ENCODE results near the gene RASGRF1.
"Not testable (repeated sequence)": the region's sequence is repeated elsewhere in the genome, so short reads cannot be mapped to it uniquely, and the experiment has no call there.

Gene RASGRF1

GRCh38 chr15:79121571-79121970, 31.0 kb upstream of the RASGRF1 start:
- TF ChIP-seq CTCF (IDR thresholded peaks at IDR 0.05; ENCODE audit: unreplicated experiment in 3 of 3), result no peak
- no peaks in the 10 kb centered on the region for H3K36me3 Mint-ChIP-seq (ENCODE audit: low read depth)
- H3K27me3 Mint-ChIP-seq (ENCODE audit: low read depth), result peaks cover 40% of the 10 kb centered on the region
- H3K9me3 Mint-ChIP-seq, result no peaks in the 10 kb centered on the region
- no peak overlapping the region for H3K4me3 Mint-ChIP-seq
- H3K27ac Mint-ChIP-seq, result no peak overlapping the region
- no peaks in the 10 kb centered on the region for H3K4me1 Mint-ChIP-seq

DNA sequence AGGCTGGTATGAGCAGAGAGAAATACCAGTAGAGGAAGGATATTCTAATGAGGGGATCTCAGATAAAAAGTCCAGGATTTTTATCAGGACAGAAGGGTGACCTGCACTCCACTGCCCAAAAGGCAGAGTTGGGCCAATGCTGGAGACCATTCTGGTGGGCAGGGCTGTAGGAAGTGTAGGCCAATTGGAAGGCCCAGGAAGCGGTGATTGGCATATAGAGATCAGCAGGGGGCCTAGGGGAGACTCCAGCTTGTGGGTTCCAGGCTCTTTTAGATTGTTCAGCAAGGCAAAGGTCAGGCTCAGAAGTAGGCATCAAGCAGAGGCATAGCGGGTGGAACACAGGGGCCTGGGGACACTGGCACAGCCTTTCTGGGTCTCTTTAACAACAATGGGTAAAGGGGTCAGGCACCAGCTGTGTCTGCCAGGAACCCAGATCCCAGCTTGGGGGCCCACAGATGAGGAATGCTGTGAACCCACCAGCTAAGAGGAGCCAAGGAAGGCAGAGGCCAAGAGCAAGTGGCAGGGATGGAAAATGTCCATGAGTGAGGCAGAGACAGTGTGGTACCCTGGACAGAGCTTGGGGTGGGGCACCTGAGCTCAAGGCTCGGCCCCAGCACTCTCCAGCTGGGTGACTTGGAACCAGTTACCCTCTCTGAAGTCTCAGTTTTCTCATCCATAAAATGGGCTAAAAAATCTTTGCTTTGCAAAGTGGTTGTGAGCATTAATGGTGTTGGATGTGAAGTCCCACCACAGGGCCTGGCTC, 27.0 kb upstream of the RASGRF1 start:
- H3K27me3 Mint-ChIP-seq (ENCODE audit: low read depth), result peaks cover 34% of the 10 kb centered on the region
- H3K27ac Mint-ChIP-seq, result no peak overlapping the region
- TF ChIP-seq CTCF (IDR thresholded peaks at IDR 0.05; ENCODE audit: unreplicated experiment in 3 of 3), result no peak
- no peaks in the 10 kb centered on the region for H3K36me3 Mint-ChIP-seq (ENCODE audit: low read depth)
- H3K4me1 Mint-ChIP-seq, result no peaks in the 10 kb centered on the region
- no peak overlapping the region for H3K4me3 Mint-ChIP-seq
- H3K9me3 Mint-ChIP-seq, result peaks cover 1% of the 10 kb centered on the region

DNA sequence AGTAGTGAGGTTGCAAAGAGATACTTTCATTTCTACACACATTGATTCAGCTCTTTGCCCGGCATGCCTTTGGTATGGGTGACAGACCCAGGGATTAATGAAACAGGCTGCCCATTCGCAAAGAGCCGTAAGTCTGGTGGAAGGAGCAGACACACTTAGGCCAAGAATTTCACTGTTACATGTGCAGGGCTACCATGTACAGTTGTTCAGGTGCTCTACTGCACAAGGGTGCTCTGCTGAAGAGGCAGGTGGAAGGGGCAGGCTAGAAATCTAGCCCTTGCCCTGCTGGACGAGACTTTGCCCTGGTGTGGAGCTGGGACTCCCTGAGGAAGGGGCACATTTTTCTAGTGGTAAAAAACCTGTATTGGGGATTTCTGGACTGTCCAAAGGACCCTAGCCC, 26.2 kb upstream of the RASGRF1 start:
- Mint-ChIP-seq H3K9me3 (peaks cover 5% of the 10 kb centered on the region), H3K36me3 (ENCODE audit: low read depth) (no peaks in the 10 kb centered on the region), H3K27me3 (ENCODE audit: low read depth) (peaks cover 26% of the 10 kb centered on the region), H3K27ac (no peak overlapping the region), H3K4me3 (no peak overlapping the region), H3K4me1 (no peaks in the 10 kb centered on the region)
- TF ChIP-seq CTCF (IDR thresholded peaks at IDR 0.05; ENCODE audit: unreplicated experiment in 3 of 3), result no peak

DNA sequence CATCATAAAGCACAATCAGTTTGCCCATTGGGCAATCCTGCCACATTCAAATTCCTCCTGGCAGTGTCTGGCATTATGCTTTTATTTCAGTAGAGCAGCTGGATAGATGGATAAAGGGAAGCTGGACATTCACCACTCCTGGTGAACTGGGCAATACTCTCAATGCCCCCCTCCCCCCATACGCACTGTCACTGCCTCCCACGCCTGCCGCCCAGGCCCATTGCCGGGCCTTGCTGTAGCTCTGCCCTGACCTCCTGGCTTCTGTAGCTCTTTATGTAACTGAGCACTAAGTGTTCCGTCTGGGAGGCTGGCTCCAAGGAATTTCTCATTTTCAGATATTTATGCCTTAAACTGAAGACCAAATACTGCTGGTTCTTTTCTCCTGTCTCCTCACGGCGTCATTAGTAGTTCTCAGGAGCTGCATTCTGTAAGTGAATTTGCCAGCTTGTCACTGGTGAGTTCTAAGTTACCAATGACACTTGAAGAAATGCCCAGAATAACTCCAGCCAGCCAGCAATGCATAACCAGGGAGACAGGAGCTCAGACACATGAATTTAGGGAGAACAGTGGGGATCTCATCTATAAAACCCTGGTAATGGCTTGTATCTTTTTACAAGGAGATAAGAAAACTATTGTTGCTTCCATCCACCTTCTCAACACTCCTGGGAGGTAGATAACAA, 25.5 kb upstream of the RASGRF1 start:
- no peak for TF ChIP-seq CTCF (IDR thresholded peaks at IDR 0.05; ENCODE audit: unreplicated experiment in 3 of 3)
- peaks cover 22% of the 10 kb centered on the region for H3K27me3 Mint-ChIP-seq (ENCODE audit: low read depth)
- peaks cover 5% of the 10 kb centered on the region for H3K9me3 Mint-ChIP-seq
- no peaks in the 10 kb centered on the region for H3K36me3 Mint-ChIP-seq (ENCODE audit: low read depth)
- H3K4me3 Mint-ChIP-seq, result no peak overlapping the region
- H3K4me1 Mint-ChIP-seq, result no peaks in the 10 kb centered on the region
- no peak overlapping the region for H3K27ac Mint-ChIP-seq

GRCh38 chr15:79113831-79114230, 23.3 kb upstream of the RASGRF1 start:
- peaks cover 7% of the 10 kb centered on the region for H3K9me3 Mint-ChIP-seq
- H3K4me1 Mint-ChIP-seq, result no peaks in the 10 kb centered on the region
- H3K4me3 Mint-ChIP-seq, result no peak overlapping the region
- no peak overlapping the region for H3K27ac Mint-ChIP-seq
- TF ChIP-seq CTCF (IDR thresholded peaks at IDR 0.05; ENCODE audit: unreplicated experiment in 3 of 3), result no peak
- H3K36me3 Mint-ChIP-seq (ENCODE audit: low read depth), result no peaks in the 10 kb centered on the region
- H3K27me3 Mint-ChIP-seq (ENCODE audit: low read depth), result peaks cover 28% of the 10 kb centered on the region

GRCh38 chr15:79111404-79111803, 20.8 kb upstream of the RASGRF1 start:
- not testable (repeated sequence) for H3K27ac Mint-ChIP-seq; H3K36me3 Mint-ChIP-seq (ENCODE audit: low read depth); H3K9me3 Mint-ChIP-seq; H3K4me3 Mint-ChIP-seq; H3K4me1 Mint-ChIP-seq
- H3K27me3 Mint-ChIP-seq (ENCODE audit: low read depth), result peaks cover 31% of the 10 kb centered on the region

Measured in nephron (organoid).